GM21737 (cell line): ENCODE results near the gene CELSR1.
"Not testable (repeated sequence)": the region's sequence is repeated elsewhere in the genome, so short reads cannot be mapped to it uniquely, and the experiment has no call there.

ENCODE experiments used
- ATAC-seq: cut with Tn5 transposase; IDR thresholded peaks from one replicate; pipeline ENCODE4 v1.9.1; 2021; ENCODE audit warnings: mild to moderate bottlenecking, moderate library complexity; ENCODE audit not compliant: unreplicated experiment

CELSR1 gene

DNA sequence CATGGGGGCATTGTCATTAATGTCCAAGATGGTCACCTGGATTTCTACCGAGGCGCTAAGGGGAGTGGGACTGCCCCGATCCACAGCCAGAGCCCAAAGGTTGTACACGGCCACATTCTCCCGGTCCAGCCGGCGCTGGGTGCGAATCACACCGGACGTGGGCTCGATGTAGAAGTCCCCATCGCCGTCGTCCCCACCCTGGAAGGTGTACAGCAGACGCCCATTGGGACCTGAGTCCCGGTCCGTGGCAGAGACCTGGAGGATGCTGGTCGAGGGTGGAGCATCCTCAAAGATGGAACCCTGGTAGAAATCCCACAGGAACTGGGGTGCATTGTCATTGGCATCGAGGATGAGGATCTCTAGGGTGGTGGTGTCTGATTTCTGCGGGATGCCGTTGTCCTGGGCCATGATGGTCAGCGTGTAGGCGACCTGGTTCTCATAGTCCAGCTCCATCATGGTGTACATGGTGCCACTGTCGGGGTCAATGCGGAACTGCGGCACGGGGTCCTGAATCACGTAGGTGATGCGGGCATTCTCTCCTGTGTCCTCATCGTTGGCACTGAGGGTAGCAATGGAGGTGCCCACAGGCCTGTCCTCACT lies 3.1 kb downstream of the CELSR1 start:
- ATAC-seq = no peak

DNA sequence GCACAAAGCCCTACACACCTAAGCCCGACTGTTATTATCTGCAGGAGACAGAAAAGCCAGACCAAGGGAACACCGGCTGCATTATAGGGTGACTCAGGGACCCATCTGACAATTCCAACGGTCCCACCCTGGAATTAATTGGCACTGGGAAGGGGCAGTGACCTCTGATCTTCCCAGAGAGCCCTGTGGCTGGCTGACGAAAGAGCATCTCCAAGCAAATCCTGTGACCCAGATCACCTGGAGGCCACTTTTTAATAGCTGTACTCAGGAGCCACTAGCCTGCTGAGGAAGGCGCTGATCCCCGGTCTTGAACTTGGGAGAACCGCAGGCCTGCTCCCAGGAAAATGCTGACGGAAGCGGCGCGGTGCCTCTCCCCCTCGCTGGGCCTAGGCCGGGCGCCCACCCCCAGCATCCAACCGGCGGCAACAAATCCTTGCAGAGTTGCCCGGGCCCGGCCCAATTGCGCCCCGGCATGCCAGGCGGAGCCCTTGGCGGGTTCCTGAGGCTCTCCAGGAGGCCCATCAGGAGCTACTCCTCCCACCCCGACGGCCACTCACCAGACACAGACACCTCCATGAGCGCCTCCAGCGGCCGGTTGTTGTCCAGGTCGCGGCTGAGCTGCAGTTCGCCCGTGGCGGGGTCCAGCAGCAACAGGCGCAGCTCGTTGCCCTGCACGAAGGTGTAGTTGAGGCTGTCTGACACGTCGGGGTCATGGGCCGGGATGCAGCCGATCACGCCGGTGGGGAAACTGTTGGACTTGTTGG lies 4.2 kb downstream of the CELSR1 start:
- ATAC-seq = no peak

- ATAC-seq = no peak
Observed at GRCh38 chr22:46532416-46532815, 5.0 kb downstream of the CELSR1 start.

GRCh38 chr22:46531581-46532175 lies 5.7 kb downstream of the CELSR1 start:
- no peak for ATAC-seq

DNA sequence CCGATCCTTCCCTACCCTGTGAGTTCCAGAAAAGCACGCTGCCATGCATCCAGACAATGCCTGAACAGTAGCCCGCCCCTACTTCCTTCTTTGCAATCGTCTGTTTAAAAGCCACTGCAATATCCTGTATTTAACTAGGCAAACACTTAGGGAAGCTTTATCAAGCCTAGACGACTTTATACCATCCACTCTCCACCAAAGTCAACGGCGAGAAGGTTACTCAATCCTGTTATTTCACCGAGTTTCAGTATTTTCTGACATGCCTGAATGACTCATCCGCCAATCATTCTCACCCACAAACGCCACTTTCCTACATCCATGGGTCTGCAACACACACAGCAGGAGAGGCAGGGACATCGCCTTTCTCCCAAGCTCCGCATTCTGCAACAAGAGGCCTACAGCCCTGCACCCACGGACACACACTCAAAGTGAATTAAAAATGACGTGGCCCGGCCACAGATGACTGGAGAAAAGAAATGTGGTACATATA lies 9.3 kb downstream of the CELSR1 start:
- ATAC-seq = no peak

DNA sequence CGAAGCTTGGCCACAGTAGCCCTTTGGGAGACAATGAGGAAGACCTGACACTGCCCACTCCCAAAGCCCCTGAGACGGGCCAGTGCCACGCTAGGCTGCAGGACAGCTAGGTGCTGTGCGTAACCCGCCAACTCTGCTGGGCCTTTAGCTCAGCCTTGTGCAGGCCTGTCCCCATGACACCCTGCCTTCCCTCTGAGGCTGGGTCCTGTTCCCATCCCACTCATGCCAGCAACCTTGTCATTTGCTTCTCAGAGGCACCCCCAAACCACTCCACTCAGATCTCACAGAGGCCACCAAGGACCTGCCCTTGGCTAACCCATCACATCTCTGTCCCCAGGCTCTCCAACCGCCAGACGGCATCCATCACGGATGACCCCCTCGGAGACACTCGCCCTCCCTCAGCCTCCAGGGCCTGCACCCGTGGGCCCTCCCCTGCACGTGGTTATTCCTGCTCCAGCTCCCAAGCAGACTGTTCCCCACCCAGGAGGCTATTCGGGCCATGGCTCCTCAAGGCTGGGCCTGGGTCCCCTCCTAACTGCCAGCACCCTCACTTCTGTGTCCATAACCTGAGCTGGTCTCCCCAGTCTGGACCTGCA lies 11.1 kb downstream of the CELSR1 start:
- ATAC-seq = no peak

- no peak for ATAC-seq
Observed at GRCh38 chr22:46525389-46526243, 11.8 kb downstream of the CELSR1 start.

- no peak for ATAC-seq
Observed at GRCh38 chr22:46524203-46524740, 13.1 kb downstream of the CELSR1 start.

DNA sequence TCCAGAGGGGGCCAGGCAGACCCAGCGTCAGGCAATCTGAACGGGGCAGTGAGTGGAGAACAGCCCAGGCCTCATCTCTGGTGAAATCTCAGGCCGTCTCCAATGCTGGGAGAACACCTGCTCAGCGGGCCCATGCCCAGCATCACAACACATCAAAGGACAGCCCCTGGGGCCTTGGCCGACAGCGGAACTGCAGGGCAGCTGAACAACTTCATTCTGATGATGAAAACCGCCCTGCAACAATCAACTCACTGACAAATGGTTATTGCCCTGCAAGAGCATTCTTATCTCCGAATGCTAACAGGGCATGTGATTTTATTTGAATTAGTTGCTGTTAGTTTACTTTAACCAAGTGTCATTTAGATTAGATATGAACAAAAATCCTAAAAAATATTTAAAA lies 14.6 kb downstream of the CELSR1 start:
- no peak for ATAC-seq

DNA sequence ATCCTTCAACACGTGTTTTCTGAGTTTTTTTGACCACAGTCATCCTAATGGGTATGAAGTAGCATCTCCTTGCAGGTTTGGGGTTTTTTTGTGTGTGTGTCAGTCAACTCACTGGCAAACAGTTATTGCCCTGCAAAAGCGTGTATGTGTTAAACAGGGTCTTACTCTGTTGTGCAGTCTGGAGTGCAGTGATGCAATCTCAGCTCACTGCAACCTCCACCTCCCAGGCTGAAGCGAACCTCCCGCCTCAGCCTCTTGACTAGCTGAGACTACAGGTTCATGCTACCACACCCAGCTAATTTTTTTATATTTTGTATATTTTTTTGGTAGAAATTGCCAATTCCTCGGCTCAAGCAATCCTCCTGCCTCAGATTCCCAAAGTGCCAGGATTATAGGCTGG lies 15.4 kb downstream of the CELSR1 start:
- ATAC-seq = no peak

DNA sequence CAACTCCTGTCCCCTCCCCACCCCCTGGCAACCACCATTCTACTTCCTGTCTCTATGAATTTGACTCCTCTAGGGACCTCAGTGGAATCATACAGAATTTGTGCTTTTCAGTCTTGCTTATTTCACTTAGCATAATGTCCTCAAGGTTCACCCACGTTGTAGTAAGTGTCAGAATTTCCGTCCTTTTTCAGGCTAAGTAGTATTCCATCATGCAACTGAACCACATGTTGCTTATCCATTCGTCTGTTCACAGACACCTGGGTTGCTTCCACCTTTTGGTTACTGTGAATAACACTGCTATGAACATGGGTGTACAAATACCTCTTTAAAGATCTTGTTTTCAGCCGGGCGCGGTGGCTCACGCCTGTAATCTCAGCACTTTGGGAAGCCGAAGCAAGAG lies 16.5 kb downstream of the CELSR1 start:
- ATAC-seq = no peak

DNA sequence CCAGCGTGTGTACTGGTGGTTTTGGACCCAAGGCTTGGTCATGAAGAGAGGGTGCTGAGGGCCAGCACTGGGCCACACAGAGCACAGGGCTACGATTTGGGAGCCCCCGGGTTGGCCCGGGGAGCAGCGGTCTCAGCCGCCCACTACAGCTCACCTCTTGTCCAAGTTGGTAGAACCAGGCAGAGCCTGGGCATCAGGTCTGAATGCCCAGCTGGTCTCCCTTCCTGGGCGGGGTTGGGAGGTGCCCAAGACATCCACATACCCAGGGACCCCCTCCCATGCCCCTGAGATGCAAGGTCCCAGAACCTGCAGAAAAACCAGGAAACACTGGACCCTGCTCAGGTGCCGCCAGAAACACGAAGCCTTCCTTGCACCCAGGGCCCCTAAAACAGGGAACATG lies 18.0 kb downstream of the CELSR1 start:
- no peak for ATAC-seq

GRCh38 chr22:46518542-46519325 lies 18.7 kb downstream of the CELSR1 start:
- ATAC-seq = no peak

DNA sequence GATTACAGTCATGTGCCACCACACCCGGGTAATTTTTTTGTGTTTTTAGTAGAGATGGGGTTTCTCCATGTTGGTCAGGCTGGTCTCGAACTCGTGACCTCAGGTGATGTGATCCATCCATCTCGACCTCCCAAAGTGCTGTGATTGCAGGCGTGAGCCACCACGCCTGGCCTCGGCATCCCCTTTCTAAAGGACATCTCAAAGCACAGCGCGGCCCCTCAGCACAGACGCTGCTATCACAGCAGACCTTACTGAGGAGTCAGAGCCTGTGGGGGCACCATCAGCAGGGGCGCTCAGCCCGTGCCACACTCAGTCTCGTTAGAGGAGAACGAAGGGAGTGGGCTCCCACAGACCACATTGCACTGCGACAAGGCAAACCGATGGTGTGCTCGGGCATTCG lies 19.4 kb downstream of the CELSR1 start:
- ATAC-seq = no peak

GRCh38 chr22:46517255-46517761 lies 20.1 kb downstream of the CELSR1 start:
- no peak for ATAC-seq

DNA sequence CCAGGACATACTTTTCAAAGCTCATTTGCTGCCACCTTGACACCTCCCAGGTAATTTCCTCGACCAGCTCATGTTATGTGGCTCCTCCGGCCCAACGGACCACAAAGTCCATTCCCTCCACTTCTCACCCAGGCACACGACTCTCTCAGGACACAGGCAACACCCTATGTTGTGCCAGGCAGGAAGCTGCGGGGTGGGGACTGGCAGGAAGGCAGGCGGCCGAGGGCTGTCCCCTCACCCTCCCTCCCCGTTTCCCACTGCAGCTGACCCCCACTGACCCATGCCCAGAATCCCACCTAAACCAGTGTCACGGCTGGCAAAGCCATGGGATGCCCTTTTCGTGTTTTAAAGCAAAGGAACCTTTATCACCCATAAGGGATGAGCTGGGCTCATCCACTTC lies 20.8 kb downstream of the CELSR1 start:
- ATAC-seq = no peak

GRCh38 chr22:46516112-46516487 lies 21.3 kb downstream of the CELSR1 start:
- not testable (repeated sequence) for ATAC-seq

DNA sequence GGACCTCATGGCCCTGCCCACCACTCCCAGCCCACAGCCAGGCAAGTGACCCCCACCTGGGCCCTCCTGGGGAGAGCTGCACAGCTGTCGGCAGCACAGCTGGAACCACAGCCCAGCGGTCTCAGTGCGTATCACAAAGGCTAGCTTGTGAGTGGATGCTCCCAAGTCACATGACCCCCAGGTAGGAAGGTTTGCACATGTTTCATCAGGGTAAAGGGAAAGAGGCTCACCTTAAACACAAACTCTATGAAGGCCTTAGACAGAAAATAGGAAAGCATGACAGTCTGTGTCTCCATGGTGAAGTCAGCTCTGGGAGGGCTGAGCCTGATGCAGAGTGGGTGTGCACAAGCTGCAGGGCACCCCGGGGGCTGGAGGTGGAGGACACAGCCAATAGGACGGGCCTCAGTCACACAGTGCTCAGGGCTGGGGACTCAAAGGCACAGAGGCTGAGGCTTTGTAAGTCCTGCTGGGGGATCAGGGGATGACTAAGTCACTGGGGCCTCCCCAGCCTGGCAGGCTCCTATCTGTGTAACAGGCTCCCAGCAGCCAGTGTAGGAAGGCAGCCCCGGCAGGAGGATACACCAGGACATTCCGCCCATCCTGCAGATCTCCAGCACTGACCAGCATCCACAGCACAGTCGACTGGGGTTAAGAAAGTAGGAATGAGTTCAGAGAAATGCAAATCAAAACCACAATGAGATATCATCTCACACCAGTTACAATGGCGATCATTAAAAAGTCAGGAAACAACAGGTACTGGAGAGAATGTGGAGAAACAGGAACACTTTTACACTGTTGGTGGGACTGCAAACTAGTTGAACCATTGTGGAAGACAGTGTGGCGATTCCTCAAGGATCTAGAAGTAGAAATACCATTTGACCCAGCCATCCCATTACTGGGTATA lies 22.0 kb downstream of the CELSR1 start:
- ATAC-seq = no peak
